K562 (cell line): Measurements from ENCODE around the gene RBFOX2. TPM values are rescaled to one million over a fixed set of nuclear protein-coding genes. Genes with fewer than 3 reads are reported as not detected.

Experiments
- ATAC-seq: fragments of 200-7000 bp; cut with Tn5 transposase; 3 replicates; pipeline ENCODE4 v1.9.1; 2020; ENCODE audit warnings: moderate library complexity
- BruUV-seq: library from RNA; stranded (reverse); fragments of 400-500 nt; replicated peaks from 2 replicates; lab custom pipeline; 2021; lab: Mats Ljungman, UMichigan
- CTCF ChIA-PET: fragments of 300-600 bp; formaldehyde crosslinking; extraction: SDS; loops from one replicate; lab custom pipeline; 2021; ENCODE audit warnings: low intra/inter-chr PET ratio; lab: Yijun Ruan, JAX
- POLR2A ChIA-PET: fragments of 300-600, 350-650 bp; sonication (Branson Sonifier 250); formaldehyde crosslinking; extraction: SDS; loops from one replicate; lab custom pipeline; 2021; ENCODE audit warnings: antibody characterized with exemption, inconsistent platforms; lab: Yijun Ruan, JAX
- DNase-seq, 4 experiments: peaks; one replicate each; pipeline versions ENCODE4 v3.0.0 to v3.0.0-alpha.2; 2011 to 2018; ENCODE audit warnings: low spot score in 3 of 4, mixed read lengths in 3 of 4; ENCODE audit errors: extremely low read depth in 1 of 4
- FAIRE-seq: peaks from 2 replicates; lab custom pipeline; 2011; peaks lifted over from hg19 to GRCh38; lab: Jason Lieb, UNC
- H2AFZ ChIP-seq: 2 replicates; pipeline ENCODE4 v1.6.0; 2011; ENCODE audit warnings: low read depth, low read length, control low read depth, inconsistent platforms
- H3K27ac ChIP-seq: fragments of 200-600 bp; 3 replicates; pipeline ENCODE4 v1.8.0; 2011; ENCODE audit warnings: low read depth, mild to moderate bottlenecking, control low read depth, inconsistent platforms, low read length, moderate library complexity, mixed read lengths; ENCODE audit errors: extremely low read depth
- H3K27me3 ChIP-seq, 2 experiments: fragments of 300-600 bp in 1 of 2; 2 replicates in 1 of 2; 3 replicates in 1 of 2; pipeline versions ENCODE4 v1.6.0 to v1.8.0; 2011; ENCODE audit warnings: inconsistent platforms in 2 of 2, low read length in 2 of 2, mild to moderate bottlenecking in 1 of 2, mixed read lengths in 1 of 2, moderate library complexity in 1 of 2; ENCODE audit not compliant: control insufficient read depth in 2 of 2, insufficient read depth in 2 of 2
- H3K36me3 ChIP-seq: fragments of 300-600 bp; 3 replicates; pipeline ENCODE4 v1.8.0; 2011; ENCODE audit warnings: mild to moderate bottlenecking, low read length, inconsistent platforms; ENCODE audit not compliant: control insufficient read depth, insufficient read depth
- H3K4me1 ChIP-seq, 2 experiments: fragments of 200-600 bp in 1 of 2; replicated peaks in 1 of 2; 2 replicates in 1 of 2; 3 replicates in 1 of 2; pipeline versions ENCODE4 v1.5.1 to v1.8.0; 2011; ENCODE audit warnings: inconsistent platforms in 2 of 2, low read length in 2 of 2, mild to moderate bottlenecking in 1 of 2, mixed read lengths in 1 of 2, moderate library complexity in 1 of 2; ENCODE audit not compliant: control insufficient read depth in 2 of 2, insufficient read depth in 2 of 2
- H3K4me2 ChIP-seq: 2 replicates; pipeline ENCODE4 v1.6.1; 2011; ENCODE audit warnings: low read length, control low read depth, inconsistent platforms, mixed read lengths; ENCODE audit not compliant: insufficient read depth
- H3K4me3 ChIP-seq: fragments of 200-600 bp; sonication (generic), shearing (Covaris generic); 2 replicates; pipeline ENCODE4 v1.5.1; 2016; ENCODE audit warnings: control low read depth, inconsistent platforms
- H3K79me2 ChIP-seq: fragments of 200-600 bp; 3 replicates; pipeline ENCODE4 v1.8.0; 2011; ENCODE audit warnings: low read length, inconsistent platforms; ENCODE audit not compliant: control insufficient read depth, insufficient read depth
- H3K9ac ChIP-seq, 2 experiments: 2 replicates each; pipeline versions ENCODE4 v1.6.0 to v1.6.1; 2011; ENCODE audit warnings: low read depth in 2 of 2, low read length in 2 of 2, control low read depth in 1 of 2, inconsistent platforms in 1 of 2, mild to moderate bottlenecking in 1 of 2, mixed read lengths in 1 of 2; ENCODE audit not compliant: insufficient read depth in 1 of 2
- H3K9me1 ChIP-seq: one replicate; pipeline ENCODE4 v1.6.0; 2011; ENCODE audit warnings: inconsistent platforms, mild to moderate bottlenecking, low read length, moderate library complexity; ENCODE audit not compliant: control insufficient read depth, insufficient read depth
- H3K9me3 ChIP-seq: replicated peaks from 2 replicates; pipeline ENCODE4 v1.5.1; 2011; ENCODE audit warnings: low read depth, low read length, inconsistent platforms; ENCODE audit not compliant: control insufficient read depth, insufficient read depth
- H4K20me1 ChIP-seq: replicated peaks from 2 replicates; pipeline ENCODE4 v1.6.1; 2011; ENCODE audit warnings: low read length, inconsistent platforms, mixed read lengths; ENCODE audit not compliant: control insufficient read depth, insufficient read depth
- CC2D1A ChIP-seq: fragments of 450-650 bp; IDR thresholded peaks from 2 replicates; pipeline ENCODE4 v1.6.1; 2017; ENCODE audit warnings: mild to moderate bottlenecking
- DEAF1 ChIP-seq: fragments of 450-650 bp; formaldehyde crosslinking; IDR thresholded peaks from 2 replicates; pipeline ENCODE4 v1.4.0; 2020; ENCODE audit warnings: mild to moderate bottlenecking, moderate library complexity
- HDGF ChIP-seq: fragments of 450-650 bp; IDR thresholded peaks from 2 replicates; pipeline ENCODE4 v1.6.1; 2016
- KDM4B ChIP-seq, 2 experiments: fragments of 450-650 bp in 1 of 2; sonication (generic) in 1 of 2; IDR thresholded peaks; 2 replicates each; pipeline ENCODE4 v1.6.1; 2016 to 2017; ENCODE audit warnings: borderline replicate concordance in 2 of 2, antibody characterized with exemption in 1 of 2, low read depth in 1 of 2, mild to moderate bottlenecking in 1 of 2
- RUNX1 ChIP-seq: sonication (generic); IDR thresholded peaks from 2 replicates; pipeline ENCODE4 v1.6.1; 2016; ENCODE audit warnings: antibody characterized with exemption, low read depth
- SAFB ChIP-seq: fragments of 200-400 bp; formaldehyde crosslinking; IDR thresholded peaks from 2 replicates; pipeline ENCODE4 v1.6.1; 2017; ENCODE audit warnings: low read depth, low read length, borderline replicate concordance
- SMARCA4 ChIP-seq: fragments of 450-650 bp; IDR thresholded peaks from 2 replicates; pipeline ENCODE4 v1.6.1; 2016
- SPI1 ChIP-seq: IDR thresholded peaks from 2 replicates; pipeline ENCODE4 v1.6.1; 2011; ENCODE audit warnings: low read depth, low read length, control low read depth, borderline replicate concordance
- THRAP3 ChIP-seq: fragments of 450-650 bp; IDR thresholded peaks from 2 replicates; pipeline ENCODE4 v1.6.1; 2016; ENCODE audit warnings: mild to moderate bottlenecking, inconsistent platforms, borderline replicate concordance
- ZKSCAN3 ChIP-seq: fragments of 250-450 bp; sonication (Bioruptor Pico); IDR thresholded peaks from 2 replicates; pipeline ENCODE4 v1.4.0; 2020
- ZNF124 ChIP-seq: sonication (generic); formaldehyde crosslinking; IDR thresholded peaks from 2 replicates; pipeline ENCODE4 v1.8.1; 2022; ENCODE audit warnings: missing genetic modification reagents
- ZNF133 ChIP-seq: fragments of 250-450 bp; sonication (Bioruptor Pico); IDR thresholded peaks from 2 replicates; pipeline ENCODE4 v1.4.0; 2020; ENCODE audit warnings: mild to moderate bottlenecking
- ZNF23 ChIP-seq: fragments of 250-450 bp; sonication (Bioruptor Pico); IDR thresholded peaks from 2 replicates; pipeline ENCODE4 v1.4.0; 2020; ENCODE audit warnings: mild to moderate bottlenecking
- ZNF583 ChIP-seq: fragments of 250-450 bp; sonication (Bioruptor Pico); IDR thresholded peaks from 2 replicates; pipeline ENCODE4 v1.4.0; 2020
- WGBS: fragments of 100-300 bp; shearing (Covaris generic); methylation state at CpG from one replicate; pipeline ENCODE4 v1.1.6; 2016; ENCODE audit warnings: low coverage, mixed read lengths; ENCODE audit not compliant: insufficient coverage; ENCODE audit errors: missing lambda C conversion rate; 5-methylcytosine and 5-hydroxymethylcytosine counted together
- in situ Hi-C: fragments of 300-500 bp; cut with MboI; formaldehyde crosslinking; loops from 4 replicates; pipeline ENCODE4 v1.15.0; 2018; ENCODE audit warnings: inconsistent platforms, mixed read lengths
- intact Hi-C: fragments of 100-400 bp; cut with micrococcal nuclease; formaldehyde crosslinking; loops from 2 replicates; pipeline ENCODE4 v1.14.2; 2022
- polyA plus RNA-seq, 8 experiments: library from polyadenylated mRNA; depleted of rRNA in 4 of 8; stranded (reverse) in 5 of 8; unstranded in 3 of 8; fragments of >200 nt; fragmentation: Nextera tagmentation in 2 of 8; fragmentation: Illumina TruSeq in 1 of 8; extraction: Ambion mirVana in 2 of 8; extraction: Trizol in 1 of 8; gene quantifications; 2 replicates each; pipeline versions ENCODE4 v1.2.1 to v1.2.3, GENCODE V29; 2011 to 2014; ENCODE audit warnings: inconsistent platforms in 1 of 8, missing spikeins in 1 of 8
- total RNA-seq, 7 experiments: library from RNA; depleted of rRNA in 6 of 7; stranded (reverse); fragments of >200 nt in 6 of 7; fragmentation: Illumina TruSeq in 2 of 7; extraction: Trizol in 2 of 7; gene quantifications; 2 replicates each; pipeline versions ENCODE4 v1.2.1 to v1.2.3, GENCODE V29; 2011 to 2021; ENCODE audit warnings: low replicate concordance in 1 of 7
- TF ChIP-seq, protein P1 (sequence below): fragments of 200-400 bp; formaldehyde crosslinking; IDR thresholded peaks from 2 replicates; pipeline ENCODE4 v1.6.1; 2017; ENCODE audit warnings: mild to moderate bottlenecking, low read depth, low read length, moderate library complexity

RBFOX2 gene
- total and polyA plus RNA-seq, 9 of the 15 experiments (the other 6 are each of a cell fraction or from before 2014, with no cell fraction given) = 5.8 to 24.8 (median 14.2) TPM

GRCh38 chr22:36068776-36069344, 40.2 kb upstream of the RBFOX2 start:
- no TSS peak for BruUV-seq
- Histone ChIP-seq H2AFZ (no peak overlapping the region; the same call in 1 of the 2 replicates), H3K27ac (no peak overlapping the region), H3K27me3 (no peaks in the 10 kb centered on the region), H4K20me1 (no peaks in the 10 kb centered on the region), H3K79me2 (no peaks in the 10 kb centered on the region), H3K4me3 (no peak overlapping the region), H3K36me3 (no peaks in the 10 kb centered on the region), H3K4me2 (no peak overlapping the region), H3K9ac (no peak overlapping the region), H3K9me3 (no peaks in the 10 kb centered on the region), H3K4me1 (peaks cover 8 to 11% of the 10 kb centered on the region in 2 experiments; a peak in 4 of 5 replicates), H3K9me1 (peaks cover 3% of the 10 kb centered on the region)
- ATAC-seq (no peak), FAIRE-seq (no peak), DNase-seq (no peak)
- intact Hi-C loops (loop anchor here (10.0 kb wide), 1 partner anchor 64 kb away; no protein-coding TSS in a partner anchor), in situ Hi-C loops (no loop called here)
- TF ChIP-seq SPI1 (peak; percentile 52; the same call in 1 of the 2 replicates), ZNF23 (CRISPR knock-in tag) (no peak), ZNF133 (no peak), ZNF124 (CRISPR knock-in tag) (no peak)
- POLR2A ChIA-PET = interaction anchor here (1.0 to 1.2 kb wide), 2 partner anchors 20 to 109 kb away, joined by 3 read pairs; no protein-coding TSS in a partner anchor
- WGBS = 49% methylated on average over 6 of the region's 6 CpGs
- CTCF ChIA-PET = no interaction called here

DNA sequence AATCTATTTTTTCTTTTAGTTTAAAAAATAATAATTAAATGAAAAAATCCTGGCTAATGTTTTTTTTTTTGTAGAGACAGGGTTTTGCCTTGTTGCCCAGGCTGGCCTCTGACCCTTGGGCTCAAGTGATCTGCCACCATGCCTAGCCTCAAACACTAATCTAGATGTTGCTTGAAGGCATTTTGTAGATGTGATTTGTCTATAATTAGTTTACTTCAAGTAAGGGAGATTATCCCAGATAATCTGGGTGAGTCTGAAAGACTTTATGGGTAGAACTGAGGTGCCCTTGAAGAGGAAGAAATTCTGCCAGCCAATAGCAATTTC, 38.6 kb upstream of the RBFOX2 start:
- Histone ChIP-seq H3K9me3 (no peaks in the 10 kb centered on the region), H3K9me1 (peaks cover 3% of the 10 kb centered on the region), H3K4me1 (peaks cover 8 to 11% of the 10 kb centered on the region in 2 experiments; a peak in 4 of 5 replicates), H3K27ac (no peak overlapping the region), H3K27me3 (no peaks in the 10 kb centered on the region), H2AFZ (no peak overlapping the region), H3K4me3 (no peak overlapping the region), H3K4me2 (no peak overlapping the region), H3K79me2 (no peaks in the 10 kb centered on the region), H4K20me1 (no peaks in the 10 kb centered on the region), H3K9ac (no peak overlapping the region), H3K36me3 (no peaks in the 10 kb centered on the region)
- no TSS peak for BruUV-seq
- POLR2A ChIA-PET = no interaction called here
- no peak for DNase-seq
- ATAC-seq = no peak
- intact Hi-C loops = loop anchor here (2.0 to 10.0 kb wide), 2 partner anchors 58 to 62 kb away; no protein-coding TSS in a partner anchor
- CTCF ChIA-PET = interaction anchor here (0.9 to 2.3 kb wide), 2 partner anchors 57 to 220 kb away, joined by 3 to 19 read pairs; no protein-coding TSS in a partner anchor
- in situ Hi-C loops = no loop called here
- no peak for FAIRE-seq
- TF ChIP-seq ZKSCAN3 (CRISPR knock-in tag) (no peak), CC2D1A (no peak), SAFB (no peak), RUNX1 (no peak), SMARCA4 (no peak), HDGF (no peak), ZNF583 (no peak), THRAP3 (no peak), KDM4B (IDR thresholded peaks at IDR 0.05; ENCODE audit: borderline replicate concordance in 2 of 2, low read depth in 1 of 2) (no peak), DEAF1 (CRISPR knock-in tag) (no peak)
- TF ChIP-seq, protein P1, sequence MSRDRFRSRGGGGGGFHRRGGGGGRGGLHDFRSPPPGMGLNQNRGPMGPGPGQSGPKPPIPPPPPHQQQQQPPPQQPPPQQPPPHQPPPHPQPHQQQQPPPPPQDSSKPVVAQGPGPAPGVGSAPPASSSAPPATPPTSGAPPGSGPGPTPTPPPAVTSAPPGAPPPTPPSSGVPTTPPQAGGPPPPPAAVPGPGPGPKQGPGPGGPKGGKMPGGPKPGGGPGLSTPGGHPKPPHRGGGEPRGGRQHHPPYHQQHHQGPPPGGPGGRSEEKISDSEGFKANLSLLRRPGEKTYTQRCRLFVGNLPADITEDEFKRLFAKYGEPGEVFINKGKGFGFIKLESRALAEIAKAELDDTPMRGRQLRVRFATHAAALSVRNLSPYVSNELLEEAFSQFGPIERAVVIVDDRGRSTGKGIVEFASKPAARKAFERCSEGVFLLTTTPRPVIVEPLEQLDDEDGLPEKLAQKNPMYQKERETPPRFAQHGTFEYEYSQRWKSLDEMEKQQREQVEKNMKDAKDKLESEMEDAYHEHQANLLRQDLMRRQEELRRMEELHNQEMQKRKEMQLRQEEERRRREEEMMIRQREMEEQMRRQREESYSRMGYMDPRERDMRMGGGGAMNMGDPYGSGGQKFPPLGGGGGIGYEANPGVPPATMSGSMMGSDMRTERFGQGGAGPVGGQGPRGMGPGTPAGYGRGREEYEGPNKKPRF = no peak
